SU-DHL-6 (cell line): ENCODE results near the gene SHISAL1.

Experiments
- H2AFZ ChIP-seq: fragments of 200-600 bp; sonication (generic); 2 replicates; pipeline ENCODE4 v1.6.1; 2014; ENCODE audit warnings: low read depth, mild to moderate bottlenecking, moderate library complexity, mixed read lengths, antibody characterized with exemption, low read length; ENCODE audit not compliant: severe bottlenecking
- H3F3A ChIP-seq: fragments of 200-600 bp; shearing (Covaris generic); 2 replicates; pipeline ENCODE4 v1.6.0; 2016; ENCODE audit warnings: antibody characterized with exemption, mild to moderate bottlenecking; ENCODE audit not compliant: insufficient read depth
- H3K27ac ChIP-seq: fragments of 200-600 bp; sonication (generic); 2 replicates; pipeline ENCODE4 v1.5.1; 2016; ENCODE audit warnings: low read depth, mild to moderate bottlenecking, low read length, moderate library complexity, mixed read lengths
- H3K27me3 ChIP-seq: fragments of 200-600 bp; sonication (generic), shearing (Covaris generic); 2 replicates; pipeline ENCODE4 v1.6.0; 2014; ENCODE audit warnings: mild to moderate bottlenecking, low read length
- H3K36me3 ChIP-seq: fragments of 200-600 bp; sonication (generic); 2 replicates; pipeline ENCODE4 v1.6.1; 2014; ENCODE audit warnings: mild to moderate bottlenecking, low read length, mixed read lengths
- H3K4me2 ChIP-seq: fragments of 300-600, 200-600 bp; shearing (Covaris generic), sonication (generic); 2 replicates; pipeline ENCODE4 v1.6.0; 2014; ENCODE audit warnings: low read length, low read depth, mild to moderate bottlenecking; ENCODE audit not compliant: poor library complexity, severe bottlenecking
- H3K4me3 ChIP-seq: fragments of 200-600 bp; sonication (generic); 2 replicates; pipeline ENCODE4 v1.5.1; 2014; ENCODE audit warnings: antibody characterized with exemption, low read length, mild to moderate bottlenecking, mixed read lengths; ENCODE audit not compliant: insufficient read depth, poor library complexity, severe bottlenecking
- H3K79me2 ChIP-seq: fragments of 200-600 bp; sonication (generic); 2 replicates; pipeline ENCODE4 v1.6.1; 2014; ENCODE audit warnings: mild to moderate bottlenecking, low read length, moderate library complexity; ENCODE audit not compliant: insufficient read depth
- H3K9ac ChIP-seq: fragments of 200-600 bp; sonication (generic); 2 replicates; pipeline ENCODE4 v1.7.0; 2014; ENCODE audit warnings: mild to moderate bottlenecking, low read length
- H3K9me2 ChIP-seq: fragments of 200-600 bp; sonication (generic); replicated peaks from 2 replicates; pipeline ENCODE4 v1.6.1; 2014; ENCODE audit warnings: low read length; ENCODE audit not compliant: insufficient read depth
- H3K9me3 ChIP-seq: fragments of 200-600 bp; sonication (generic); 2 replicates; pipeline ENCODE4 v1.6.1; 2014; ENCODE audit warnings: low read length, mixed read lengths; ENCODE audit not compliant: insufficient read depth
- H4K20me1 ChIP-seq: fragments of 200-600 bp; sonication (generic); 2 replicates; pipeline ENCODE4 v1.6.1; 2014; ENCODE audit warnings: low read depth, mild to moderate bottlenecking, antibody characterized with exemption, low read length, moderate library complexity, mixed read lengths
- EZH2phosphoT487 ChIP-seq: fragments of 200-600 bp; sonication (generic), shearing (Covaris generic); conservative IDR thresholded peaks from 2 replicates; pipeline ENCODE4 v1.6.1; 2018; ENCODE audit warnings: mild to moderate bottlenecking, antibody characterized with exemption, low read length, moderate library complexity, mixed read lengths
- TF ChIP-seq, protein P1 (sequence below): fragments of 200-600 bp; sonication (generic); IDR thresholded peaks from one replicate; pipeline ENCODE4 v1.5.1; 2017; ENCODE audit warnings: antibody characterized with exemption, mild to moderate bottlenecking, low read length, moderate library complexity; ENCODE audit not compliant: insufficient read depth, poor library complexity, severe bottlenecking

SHISAL1 gene

GRCh38 chr22:44298406-44299091, 14.2 kb downstream of the SHISAL1 start:
- Histone ChIP-seq H3K9me3 (no peaks in the 10 kb centered on the region), H3K27ac (no peak overlapping the region), H3K4me2 (no peak overlapping the region), H3K27me3 (0 out of 2 replicates have a peak, but pooled peaks cover 2% of the 10 kb centered on the region), H3K9ac (no peak overlapping the region), H3F3A (no peaks in the 10 kb centered on the region), H3K79me2 (no peaks in the 10 kb centered on the region), H3K9me2 (no peaks in the 10 kb centered on the region), H4K20me1 (no peaks in the 10 kb centered on the region), H3K36me3 (no peaks in the 10 kb centered on the region), H2AFZ (no peak overlapping the region), H3K4me3 (no peak overlapping the region)
- no peak for TF ChIP-seq EZH2phosphoT487
- TF ChIP-seq, protein P1, sequence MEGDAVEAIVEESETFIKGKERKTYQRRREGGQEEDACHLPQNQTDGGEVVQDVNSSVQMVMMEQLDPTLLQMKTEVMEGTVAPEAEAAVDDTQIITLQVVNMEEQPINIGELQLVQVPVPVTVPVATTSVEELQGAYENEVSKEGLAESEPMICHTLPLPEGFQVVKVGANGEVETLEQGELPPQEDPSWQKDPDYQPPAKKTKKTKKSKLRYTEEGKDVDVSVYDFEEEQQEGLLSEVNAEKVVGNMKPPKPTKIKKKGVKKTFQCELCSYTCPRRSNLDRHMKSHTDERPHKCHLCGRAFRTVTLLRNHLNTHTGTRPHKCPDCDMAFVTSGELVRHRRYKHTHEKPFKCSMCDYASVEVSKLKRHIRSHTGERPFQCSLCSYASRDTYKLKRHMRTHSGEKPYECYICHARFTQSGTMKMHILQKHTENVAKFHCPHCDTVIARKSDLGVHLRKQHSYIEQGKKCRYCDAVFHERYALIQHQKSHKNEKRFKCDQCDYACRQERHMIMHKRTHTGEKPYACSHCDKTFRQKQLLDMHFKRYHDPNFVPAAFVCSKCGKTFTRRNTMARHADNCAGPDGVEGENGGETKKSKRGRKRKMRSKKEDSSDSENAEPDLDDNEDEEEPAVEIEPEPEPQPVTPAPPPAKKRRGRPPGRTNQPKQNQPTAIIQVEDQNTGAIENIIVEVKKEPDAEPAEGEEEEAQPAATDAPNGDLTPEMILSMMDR = no peak

- Histone ChIP-seq H3K27ac (no peak overlapping the region), H3K27me3 (0 out of 2 replicates have a peak, but pooled peaks cover 2% of the 10 kb centered on the region), H2AFZ (no peak overlapping the region), H3K36me3 (no peaks in the 10 kb centered on the region), H3K9ac (no peak overlapping the region), H4K20me1 (no peaks in the 10 kb centered on the region), H3F3A (no peaks in the 10 kb centered on the region), H3K79me2 (no peaks in the 10 kb centered on the region), H3K9me2 (no peaks in the 10 kb centered on the region), H3K9me3 (no peaks in the 10 kb centered on the region), H3K4me3 (no peak overlapping the region), H3K4me2 (no peak overlapping the region)
- TF ChIP-seq EZH2phosphoT487 = no peak
- TF ChIP-seq, protein P1 = no peak
Measured at GRCh38 chr22:44297470-44298061, 15.2 kb downstream of the SHISAL1 start.

DNA sequence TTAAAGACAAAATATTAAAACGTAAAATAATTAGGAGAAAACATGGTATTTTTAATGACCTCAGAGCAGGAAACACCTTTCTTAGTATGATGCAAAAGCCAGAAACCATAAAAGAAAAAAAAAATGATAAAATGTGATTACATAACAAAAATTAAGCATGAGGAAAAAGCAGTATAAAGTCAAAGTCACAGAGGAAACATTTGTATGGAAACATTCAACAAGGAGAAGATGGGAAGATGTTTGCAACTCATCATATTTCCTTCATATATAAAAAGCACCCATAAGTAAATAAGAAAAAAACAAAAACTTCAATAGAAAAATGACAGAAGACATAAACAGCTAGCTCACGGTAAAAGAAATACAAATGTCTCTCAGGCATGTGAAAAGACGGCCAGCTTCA, 17.3 kb downstream of the SHISAL1 start:
- Histone ChIP-seq H3K36me3 (no peaks in the 10 kb centered on the region), H3K9me3 (no peaks in the 10 kb centered on the region), H4K20me1 (no peaks in the 10 kb centered on the region), H3K27me3 (0 out of 2 replicates have a peak, but pooled peaks cover 2% of the 10 kb centered on the region), H2AFZ (no peak overlapping the region), H3F3A (no peaks in the 10 kb centered on the region), H3K9ac (no peak overlapping the region), H3K27ac (no peak overlapping the region), H3K9me2 (no peaks in the 10 kb centered on the region), H3K4me2 (no peak overlapping the region), H3K79me2 (no peaks in the 10 kb centered on the region), H3K4me3 (no peak overlapping the region)
- TF ChIP-seq, protein P1 = no peak
- TF ChIP-seq EZH2phosphoT487 = no peak
